ENCODE measurements around the gene FAM171A1.

Gene FAM171A1

DNA sequence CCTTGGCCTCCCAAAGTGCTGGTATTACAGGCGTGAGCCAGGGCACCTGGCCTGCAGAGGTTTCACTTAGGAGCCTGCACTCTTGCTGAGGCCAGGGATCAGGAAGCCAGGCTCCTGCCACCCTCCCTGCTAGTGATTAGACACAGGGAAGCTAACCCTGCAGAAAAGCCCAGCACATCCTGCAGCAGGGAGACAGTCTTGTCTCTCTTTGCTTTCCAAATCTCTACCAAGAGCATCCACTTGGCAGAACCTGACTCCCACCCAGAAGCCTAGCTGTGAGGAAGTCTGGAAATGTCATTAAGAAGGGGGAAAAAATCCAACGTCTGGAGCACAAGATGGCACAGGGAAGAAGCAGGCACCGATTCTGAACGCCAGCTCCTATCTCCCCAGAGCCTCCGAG, 8.0 kb upstream of the FAM171A1 start:
- H3K9ac ChIP-seq (ENCODE audit: low read length), result no peak overlapping the region
- H3F3A ChIP-seq (ENCODE audit: insufficient read depth, low read length), result peaks cover 5% of the 10 kb centered on the region; the same call in 1 of the 2 replicates

DNA sequence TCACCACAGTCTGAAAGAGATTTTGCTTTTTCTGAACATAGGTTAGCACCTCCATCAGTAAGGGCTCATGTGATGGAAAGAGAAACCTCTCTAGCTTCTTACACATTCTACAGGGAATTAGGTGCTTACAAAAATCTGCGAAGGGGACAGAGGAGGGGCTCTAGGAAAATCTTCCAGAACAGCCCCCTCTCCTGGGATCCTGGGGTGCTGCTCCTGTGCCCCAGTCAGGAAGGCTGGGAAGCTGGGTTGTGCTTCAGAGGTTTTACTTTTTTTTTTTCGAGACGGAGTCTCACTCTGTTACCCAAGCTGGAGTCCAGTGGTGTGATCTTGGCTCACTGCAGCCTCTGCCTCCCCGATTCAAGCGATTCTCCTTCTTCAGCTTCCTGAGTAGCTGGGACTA, 7.5 kb upstream of the FAM171A1 start:
- H3K36me3 ChIP-seq (replicated peaks; ENCODE audit: insufficient read depth, low read length), result no peaks in the 10 kb centered on the region
- TF ChIP-seq EZH2phosphoT487 (IDR thresholded peaks at IDR 0.05; ENCODE audit: low read length) (no peak), EZH2 (optimal IDR thresholded peaks at IDR 0.05; ENCODE audit: low read depth, low read length) (no peak)
- H3K4me1 ChIP-seq (ENCODE audit: low read length), result peaks cover 11% of the 10 kb centered on the region
- no peak overlapping the region for H3K27ac ChIP-seq (ENCODE audit: low read length)
- no peaks in the 10 kb centered on the region for H4K20me1 ChIP-seq (ENCODE audit: insufficient read depth, low read length)
- H3K9ac ChIP-seq (ENCODE audit: low read length), result no peak overlapping the region
- H3F3A ChIP-seq (ENCODE audit: insufficient read depth, low read length), result peaks cover 10% of the 10 kb centered on the region
- no peak overlapping the region for H2AFZ ChIP-seq (ENCODE audit: low read length)
- no peaks in the 10 kb centered on the region for H3K9me2 ChIP-seq (replicated peaks; ENCODE audit: insufficient read depth, low read length)
- H3K9me3 ChIP-seq (replicated peaks; ENCODE audit: insufficient read depth, low read length), result no peaks in the 10 kb centered on the region
- DNase-seq, result no peak
- no peak overlapping the region for H3K4me3 ChIP-seq (ENCODE audit: low read length)
- no peak overlapping the region for H3K4me2 ChIP-seq (ENCODE audit: low read depth, low read length)
- no peaks in the 10 kb centered on the region for H3K27me3 ChIP-seq (replicated peaks; ENCODE audit: insufficient read depth, low read length)
- no peaks in the 10 kb centered on the region for H3K79me2 ChIP-seq (ENCODE audit: low read length)

More for the DNA sequence above, 8.0 kb upstream of the FAM171A1 start:
- no peaks in the 10 kb centered on the region for H3K36me3 ChIP-seq (replicated peaks; ENCODE audit: insufficient read depth, low read length)
- DNase-seq, result no peak
- TF ChIP-seq EZH2phosphoT487 (IDR thresholded peaks at IDR 0.05; ENCODE audit: low read length) (no peak), EZH2 (optimal IDR thresholded peaks at IDR 0.05; ENCODE audit: low read depth, low read length) (no peak)
- TF ChIP-seq, protein P1, sequence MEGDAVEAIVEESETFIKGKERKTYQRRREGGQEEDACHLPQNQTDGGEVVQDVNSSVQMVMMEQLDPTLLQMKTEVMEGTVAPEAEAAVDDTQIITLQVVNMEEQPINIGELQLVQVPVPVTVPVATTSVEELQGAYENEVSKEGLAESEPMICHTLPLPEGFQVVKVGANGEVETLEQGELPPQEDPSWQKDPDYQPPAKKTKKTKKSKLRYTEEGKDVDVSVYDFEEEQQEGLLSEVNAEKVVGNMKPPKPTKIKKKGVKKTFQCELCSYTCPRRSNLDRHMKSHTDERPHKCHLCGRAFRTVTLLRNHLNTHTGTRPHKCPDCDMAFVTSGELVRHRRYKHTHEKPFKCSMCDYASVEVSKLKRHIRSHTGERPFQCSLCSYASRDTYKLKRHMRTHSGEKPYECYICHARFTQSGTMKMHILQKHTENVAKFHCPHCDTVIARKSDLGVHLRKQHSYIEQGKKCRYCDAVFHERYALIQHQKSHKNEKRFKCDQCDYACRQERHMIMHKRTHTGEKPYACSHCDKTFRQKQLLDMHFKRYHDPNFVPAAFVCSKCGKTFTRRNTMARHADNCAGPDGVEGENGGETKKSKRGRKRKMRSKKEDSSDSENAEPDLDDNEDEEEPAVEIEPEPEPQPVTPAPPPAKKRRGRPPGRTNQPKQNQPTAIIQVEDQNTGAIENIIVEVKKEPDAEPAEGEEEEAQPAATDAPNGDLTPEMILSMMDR (IDR thresholded peaks at IDR 0.05; ENCODE audit: low read length), result no peak
- H3K27me3 ChIP-seq (replicated peaks; ENCODE audit: insufficient read depth, low read length), result no peaks in the 10 kb centered on the region
- no peaks in the 10 kb centered on the region for H3K9me3 ChIP-seq (replicated peaks; ENCODE audit: insufficient read depth, low read length)
- peaks cover 6% of the 10 kb centered on the region for H3K4me1 ChIP-seq (ENCODE audit: low read length)
- no peaks in the 10 kb centered on the region for H3K9me2 ChIP-seq (replicated peaks; ENCODE audit: insufficient read depth, low read length)
- no peak overlapping the region for H3K4me3 ChIP-seq (ENCODE audit: low read length)
- no peaks in the 10 kb centered on the region for H4K20me1 ChIP-seq (ENCODE audit: insufficient read depth, low read length)
- no peak overlapping the region for H2AFZ ChIP-seq (ENCODE audit: low read length)
- no peak overlapping the region for H3K4me2 ChIP-seq (ENCODE audit: low read depth, low read length)
- H3K27ac ChIP-seq (ENCODE audit: low read length), result no peak overlapping the region
- no peaks in the 10 kb centered on the region for H3K79me2 ChIP-seq (ENCODE audit: low read length)

DNA sequence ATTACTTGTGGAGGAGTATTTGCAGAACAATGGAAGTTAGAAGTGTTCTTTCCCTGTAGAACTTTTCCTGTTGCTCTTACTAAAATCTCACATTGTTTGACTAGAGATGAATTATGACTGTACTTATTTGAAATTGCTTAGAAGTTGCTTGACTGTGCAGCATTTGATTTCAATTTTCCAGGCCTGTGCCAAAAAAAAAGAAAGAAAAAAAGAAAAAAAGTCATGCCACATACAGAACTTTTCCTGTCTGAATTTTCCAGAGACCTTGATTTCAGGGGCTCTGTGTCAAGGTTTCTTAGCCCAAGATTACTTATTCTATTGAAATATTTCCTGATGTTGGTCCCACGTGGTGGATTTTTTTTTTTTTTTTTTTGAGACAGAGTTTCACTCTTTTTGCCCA, 3.5 kb upstream of the FAM171A1 start:
- peaks cover 20% of the 10 kb centered on the region for H3F3A ChIP-seq (ENCODE audit: insufficient read depth, low read length)
- TF ChIP-seq, protein P1 (IDR thresholded peaks at IDR 0.05; ENCODE audit: low read length), result no peak
- TF ChIP-seq EZH2 (optimal IDR thresholded peaks at IDR 0.05; ENCODE audit: low read depth, low read length) (no peak), EZH2phosphoT487 (IDR thresholded peaks at IDR 0.05; ENCODE audit: low read length) (no peak)
- no peak for DNase-seq
- H3K9ac ChIP-seq (ENCODE audit: low read length), result no peak overlapping the region
- peak overlapping the region; percentile 68; the same call in 1 of the 2 replicates for H3K27ac ChIP-seq (ENCODE audit: low read length)
- H4K20me1 ChIP-seq (ENCODE audit: insufficient read depth, low read length), result no peaks in the 10 kb centered on the region
- H3K9me2 ChIP-seq (replicated peaks; ENCODE audit: insufficient read depth, low read length), result no peaks in the 10 kb centered on the region
- peak overlapping the region; percentile 31; the same call in 1 of the 2 replicates for H3K4me3 ChIP-seq (ENCODE audit: low read length)
- no peaks in the 10 kb centered on the region for H3K27me3 ChIP-seq (replicated peaks; ENCODE audit: insufficient read depth, low read length)
- H3K4me2 ChIP-seq (ENCODE audit: low read depth, low read length), result peak overlapping the region; percentile 70
- H3K4me1 ChIP-seq (ENCODE audit: low read length), result peaks cover 21% of the 10 kb centered on the region
- H3K36me3 ChIP-seq (replicated peaks; ENCODE audit: insufficient read depth, low read length), result no peaks in the 10 kb centered on the region
- H2AFZ ChIP-seq (ENCODE audit: low read length), result no peak overlapping the region
- H3K79me2 ChIP-seq (ENCODE audit: low read length), result peaks cover 7% of the 10 kb centered on the region
- H3K9me3 ChIP-seq (replicated peaks; ENCODE audit: insufficient read depth, low read length), result no peaks in the 10 kb centered on the region

DNA sequence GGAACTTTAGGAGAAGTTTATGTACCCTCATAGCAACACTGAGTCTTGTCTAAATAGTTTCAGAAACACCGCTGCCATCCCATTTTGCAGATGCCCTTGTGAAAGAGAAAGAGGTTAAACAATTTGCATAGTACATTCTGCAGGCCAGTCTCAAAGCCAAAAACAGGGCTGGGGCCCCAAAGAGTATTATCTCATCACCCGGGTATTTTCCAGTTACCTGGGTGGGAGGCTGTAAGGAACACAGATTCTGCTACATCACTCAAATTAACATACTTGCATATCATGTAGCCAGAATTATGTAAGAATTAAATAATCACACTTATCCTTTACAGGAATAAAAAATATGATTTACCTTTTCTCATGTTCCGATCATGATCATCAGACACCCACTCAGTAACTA, 3.1 kb upstream of the FAM171A1 start:
- peak; percentile 80 for DNase-seq
- peaks cover 21% of the 10 kb centered on the region for H3K4me1 ChIP-seq (ENCODE audit: low read length)
- peak overlapping the region; percentile 38 for H2AFZ ChIP-seq (ENCODE audit: low read length)
- peak overlapping the region; percentile 30; the same call in 1 of the 2 replicates for H3K9ac ChIP-seq (ENCODE audit: low read length)
- H3K4me2 ChIP-seq (ENCODE audit: low read depth, low read length), result peak overlapping the region; percentile 70
- no peaks in the 10 kb centered on the region for H3K27me3 ChIP-seq (replicated peaks; ENCODE audit: insufficient read depth, low read length)
- no peaks in the 10 kb centered on the region for H4K20me1 ChIP-seq (ENCODE audit: insufficient read depth, low read length)
- H3K27ac ChIP-seq (ENCODE audit: low read length), result peak overlapping the region; percentile 68
- peaks cover 20% of the 10 kb centered on the region for H3F3A ChIP-seq (ENCODE audit: insufficient read depth, low read length)
- peak overlapping the region; percentile 31 for H3K4me3 ChIP-seq (ENCODE audit: low read length)
- TF ChIP-seq, protein P1 (IDR thresholded peaks at IDR 0.05; ENCODE audit: low read length), result no peak
- TF ChIP-seq EZH2 (optimal IDR thresholded peaks at IDR 0.05; ENCODE audit: low read depth, low read length) (no peak), EZH2phosphoT487 (IDR thresholded peaks at IDR 0.05; ENCODE audit: low read length) (no peak)
- H3K9me3 ChIP-seq (replicated peaks; ENCODE audit: insufficient read depth, low read length), result no peaks in the 10 kb centered on the region
- H3K79me2 ChIP-seq (ENCODE audit: low read length), result peaks cover 11% of the 10 kb centered on the region
- no peaks in the 10 kb centered on the region for H3K9me2 ChIP-seq (replicated peaks; ENCODE audit: insufficient read depth, low read length)
- no peaks in the 10 kb centered on the region for H3K36me3 ChIP-seq (replicated peaks; ENCODE audit: insufficient read depth, low read length)
